Effector memory CD8-positive, alpha-beta T cell (primary cell): ENCODE results near the gene GRAMD4.

Experiments used
- ATAC-seq: fragments of 150-1000 bp; cut with Tn5 transposase; replicated peaks from 2 replicates; pipeline ENCODE4 v1.10.0; 2021; ENCODE audit warnings: mild to moderate bottlenecking, moderate library complexity
- DNase-seq, 3 experiments: peaks; one replicate each; pipeline ENCODE4 v3.0.0; 2021
- H3K27ac Mint-ChIP-seq, 2 donors: one replicate each; pipeline ENCODE4 v1.8.0; 2022; ENCODE audit warnings: mild to moderate bottlenecking in 2 of 2, mixed read lengths in 2 of 2, moderate library complexity in 2 of 2
- H3K27me3 Mint-ChIP-seq, 2 donors: one replicate each; pipeline ENCODE4 v1.8.0; 2022; ENCODE audit warnings: mixed read lengths in 2 of 2
- H3K36me3 Mint-ChIP-seq: one replicate; pipeline ENCODE4 v1.8.0; 2022; ENCODE audit warnings: mild to moderate bottlenecking, moderate library complexity, mixed read lengths; ENCODE audit not compliant: insufficient read depth
- H3K4me1 Mint-ChIP-seq, 2 donors: one replicate each; pipeline ENCODE4 v1.8.0; 2022; ENCODE audit warnings: low read depth in 2 of 2, mixed read lengths in 2 of 2
- H3K4me3 Mint-ChIP-seq, 2 donors: one replicate each; pipeline ENCODE4 v1.8.0; 2022; ENCODE audit warnings: mild to moderate bottlenecking in 2 of 2, mixed read lengths in 2 of 2, moderate library complexity in 2 of 2
- H3K9me3 Mint-ChIP-seq, 2 donors: one replicate each; pipeline ENCODE4 v1.8.0; 2022; ENCODE audit warnings: mixed read lengths in 2 of 2

The GRAMD4 gene

DNA sequence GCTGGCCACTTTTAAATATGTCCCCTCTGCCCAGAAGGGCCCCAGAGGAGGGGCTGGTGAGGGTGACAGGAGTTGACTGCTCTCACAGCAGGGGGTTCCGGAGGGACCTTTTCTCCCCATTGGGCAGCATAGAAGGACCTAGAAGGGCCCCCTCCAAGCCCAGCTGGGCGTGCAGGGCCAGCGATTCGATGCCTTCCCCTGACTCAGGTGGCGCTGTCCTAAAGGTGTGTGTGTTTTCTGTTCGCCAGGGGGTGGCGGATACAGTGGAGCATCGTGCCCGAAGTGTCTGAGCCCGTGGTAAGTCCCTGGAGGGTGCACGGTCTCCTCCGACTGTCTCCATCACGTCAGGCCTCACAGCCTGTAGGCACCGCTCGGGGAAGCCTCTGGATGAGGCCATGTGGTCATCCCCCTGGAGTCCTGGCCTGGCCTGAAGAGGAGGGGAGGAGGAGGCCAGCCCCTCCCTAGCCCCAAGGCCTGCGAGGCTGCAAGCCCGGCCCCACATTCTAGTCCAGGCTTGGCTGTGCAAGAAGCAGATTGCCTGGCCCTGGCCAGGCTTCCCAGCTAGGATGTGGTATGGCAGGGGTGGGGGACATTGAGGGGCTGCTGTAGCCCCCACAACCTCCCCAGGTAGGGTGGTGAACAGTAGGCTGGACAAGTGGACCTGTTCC is 46.5 kb downstream of the GRAMD4 start:
- Mint-ChIP-seq H3K4me1 (peaks cover 2% of the 10 kb centered on the region in 2 donors), H3K4me3 (no peak overlapping the region), H3K36me3 (peaks cover 21% of the 10 kb centered on the region), H3K9me3 (no peaks in the 10 kb centered on the region), H3K27ac (no peak overlapping the region), H3K27me3 (no peaks in the 10 kb centered on the region)
- ATAC-seq: no peak
- DNase-seq: no peak

DNA sequence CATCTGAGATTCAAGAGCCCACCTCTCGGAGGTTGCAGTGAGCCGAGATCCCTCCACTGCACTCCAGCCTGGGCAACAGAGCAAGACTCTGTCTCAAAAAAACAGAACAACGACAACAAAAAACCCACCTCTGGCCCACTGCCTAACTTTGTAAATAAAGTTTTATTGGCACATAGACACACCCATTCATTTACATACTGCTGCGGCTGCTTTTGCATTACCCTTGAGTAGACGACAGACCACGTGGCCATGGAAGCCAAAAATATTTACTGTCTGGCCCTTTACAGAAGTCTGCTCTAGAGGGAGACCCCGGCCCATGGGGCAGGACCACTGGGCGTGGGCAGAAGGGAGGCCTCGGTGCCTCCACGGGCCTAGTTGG is 47.0 kb downstream of the GRAMD4 start:
- Mint-ChIP-seq H3K4me1 (no peaks in the 10 kb centered on the region), H3K27ac (no peak overlapping the region), H3K4me3 (no peak overlapping the region), H3K27me3 (no peaks in the 10 kb centered on the region), H3K9me3 (no peaks in the 10 kb centered on the region), H3K36me3 (peaks cover 21% of the 10 kb centered on the region)
- no peak for DNase-seq
- no peak for ATAC-seq

DNA sequence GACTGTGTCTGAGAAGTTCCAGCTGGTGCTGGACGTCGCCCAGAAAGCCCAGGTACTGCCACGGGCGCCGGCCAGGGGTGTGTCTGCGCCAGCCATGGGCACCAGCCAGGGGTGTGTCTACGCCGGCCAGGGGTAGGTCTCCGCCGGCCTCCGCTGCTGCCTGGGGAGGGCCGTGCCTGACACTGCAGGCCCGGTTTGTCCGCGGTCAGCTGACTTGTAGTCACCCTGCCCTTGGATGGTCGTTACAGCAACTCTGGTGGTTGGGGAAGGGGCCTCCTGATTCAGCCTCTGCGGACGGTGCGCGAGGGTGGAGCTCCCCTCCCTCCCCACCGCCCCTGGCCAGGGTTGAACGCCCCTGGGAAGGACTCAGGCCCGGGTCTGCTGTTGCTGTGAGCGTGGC is 47.9 kb downstream of the GRAMD4 start:
- H3K27me3 Mint-ChIP-seq: no peaks in the 10 kb centered on the region
- ATAC-seq (no peak), DNase-seq (no peak)
- no peak overlapping the region for H3K4me3 Mint-ChIP-seq
- H3K9me3 Mint-ChIP-seq: no peaks in the 10 kb centered on the region
- no peak overlapping the region for H3K27ac Mint-ChIP-seq
- no peaks in the 10 kb centered on the region for H3K4me1 Mint-ChIP-seq
- H3K36me3 Mint-ChIP-seq: peaks cover 17% of the 10 kb centered on the region

DNA sequence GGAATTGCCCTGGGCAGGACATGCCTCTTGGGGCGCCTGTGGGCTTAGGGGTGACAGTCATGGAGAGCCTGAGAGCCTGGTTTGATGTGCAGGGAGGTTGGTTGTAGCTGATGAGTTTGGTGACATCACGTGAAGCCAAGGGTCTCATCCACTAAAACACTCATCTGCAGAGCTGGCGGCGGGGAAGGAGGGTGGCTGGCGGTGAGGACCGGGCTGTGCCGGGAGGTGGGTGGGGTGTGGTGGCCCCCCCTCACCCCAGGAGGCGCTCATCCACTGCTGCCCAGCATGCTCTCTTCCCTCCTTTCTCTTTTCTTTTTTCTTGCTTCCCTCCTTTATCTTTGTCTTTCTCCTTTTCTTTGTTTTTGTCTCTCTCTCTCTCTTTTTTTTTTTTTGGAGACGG is 49.0 kb downstream of the GRAMD4 start:
- Mint-ChIP-seq H3K27me3 (no peaks in the 10 kb centered on the region), H3K36me3 (peaks cover 11% of the 10 kb centered on the region), H3K9me3 (no peaks in the 10 kb centered on the region), H3K4me3 (no peak overlapping the region), H3K27ac (peak overlapping the region in 1 of 2 donors; percentile 73), H3K4me1 (peaks cover 7 to 9% of the 10 kb centered on the region in 2 donors)
- ATAC-seq (no peak), DNase-seq (no peak)

DNA sequence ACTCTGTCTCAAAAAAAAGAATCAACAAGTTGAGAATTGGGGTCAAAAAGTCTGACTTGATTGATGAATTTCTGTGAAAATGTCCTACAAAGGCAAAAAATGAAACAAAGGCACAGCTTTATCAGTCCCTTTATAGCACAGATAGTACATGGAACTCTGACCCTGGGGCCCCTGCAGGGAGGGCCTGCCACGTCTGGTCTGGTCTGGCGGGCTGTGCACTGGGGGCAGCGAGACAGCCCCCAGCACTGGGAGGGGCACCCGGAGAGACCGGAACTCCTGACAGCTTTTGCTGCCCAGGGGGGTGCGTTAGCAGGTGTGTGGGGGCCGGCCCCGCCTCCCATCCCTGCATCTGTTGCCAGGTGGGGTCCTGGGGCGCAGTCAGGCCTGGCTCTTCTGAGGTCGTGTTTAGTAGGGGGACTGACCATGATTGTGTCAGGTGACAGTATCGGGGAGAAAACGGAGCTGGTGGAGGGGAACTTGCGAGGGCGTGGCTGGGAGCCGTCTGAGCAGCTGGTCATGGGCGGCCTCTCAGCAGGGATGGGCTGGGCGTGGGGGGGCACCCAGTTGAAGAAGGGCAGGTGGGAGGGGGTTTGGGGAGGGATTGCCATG is 51.7 kb downstream of the GRAMD4 start:
- H3K27me3 Mint-ChIP-seq: no peaks in the 10 kb centered on the region
- peaks cover 14 to 17% of the 10 kb centered on the region in 2 donors for H3K4me1 Mint-ChIP-seq
- ATAC-seq (no peak), DNase-seq (no peak)
- peak overlapping the region; percentile 4 to 33 for H3K4me3 Mint-ChIP-seq
- H3K36me3 Mint-ChIP-seq: peaks cover 11% of the 10 kb centered on the region
- no peaks in the 10 kb centered on the region for H3K9me3 Mint-ChIP-seq
- peak overlapping the region; percentile 85 to 98 for H3K27ac Mint-ChIP-seq

DNA sequence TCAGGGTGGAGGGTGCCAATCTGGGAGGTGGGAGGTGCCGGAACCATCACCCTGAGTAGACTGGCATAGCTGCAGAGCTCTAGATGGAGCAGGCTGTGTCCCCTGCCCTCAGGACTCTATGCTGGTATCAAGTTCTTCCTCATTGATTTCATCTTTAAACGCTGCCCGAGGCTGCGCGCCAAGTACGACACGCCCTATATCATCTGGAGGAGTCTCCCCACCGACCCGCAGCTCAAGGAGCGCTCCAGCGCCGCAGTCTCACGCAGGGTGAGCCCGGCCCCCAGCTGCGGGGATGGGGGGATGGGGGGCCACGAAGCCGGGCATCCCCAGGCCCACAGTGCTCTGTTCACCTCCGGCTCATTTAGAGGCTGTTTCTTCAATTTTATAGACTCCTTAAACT is 52.5 kb downstream of the GRAMD4 start:
- peaks cover 11% of the 10 kb centered on the region for H3K36me3 Mint-ChIP-seq
- peak overlapping the region; percentile 86 to 94 for H3K4me3 Mint-ChIP-seq
- H3K4me1 Mint-ChIP-seq: peaks cover 14 to 17% of the 10 kb centered on the region in 2 donors
- H3K27me3 Mint-ChIP-seq: no peaks in the 10 kb centered on the region
- no peak for ATAC-seq
- H3K27ac Mint-ChIP-seq: peak overlapping the region; percentile 94 to 98
- DNase-seq: no peak
- no peaks in the 10 kb centered on the region for H3K9me3 Mint-ChIP-seq

DNA sequence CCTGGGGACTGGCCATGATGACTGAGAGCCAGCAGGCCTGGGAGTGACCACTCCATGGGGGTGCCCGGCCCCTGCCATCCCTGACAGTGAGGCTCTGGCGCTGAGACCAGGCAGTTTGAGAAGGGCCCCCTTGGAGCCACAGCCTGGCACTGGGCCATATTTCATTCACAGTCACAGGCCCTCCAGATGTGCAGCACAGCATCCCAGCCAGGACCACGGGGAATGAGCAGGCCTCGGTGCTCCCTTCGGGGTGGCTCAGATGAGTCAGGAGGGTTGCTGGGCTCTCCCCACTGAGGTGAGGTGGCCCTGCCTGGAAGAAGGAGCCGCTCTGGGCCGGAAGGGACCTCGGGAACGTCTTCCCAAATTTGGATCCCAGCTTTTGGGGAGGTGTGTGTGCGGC is 53.0 kb downstream of the GRAMD4 start:
- H3K27me3 Mint-ChIP-seq: no peaks in the 10 kb centered on the region
- H3K36me3 Mint-ChIP-seq: peaks cover 11% of the 10 kb centered on the region
- DNase-seq: no peak
- peaks cover 14 to 17% of the 10 kb centered on the region in 2 donors for H3K4me1 Mint-ChIP-seq
- H3K9me3 Mint-ChIP-seq: no peaks in the 10 kb centered on the region
- H3K4me3 Mint-ChIP-seq: peak overlapping the region; percentile 86 to 94
- no peak for ATAC-seq
- H3K27ac Mint-ChIP-seq: peak overlapping the region; percentile 94 to 98

DNA sequence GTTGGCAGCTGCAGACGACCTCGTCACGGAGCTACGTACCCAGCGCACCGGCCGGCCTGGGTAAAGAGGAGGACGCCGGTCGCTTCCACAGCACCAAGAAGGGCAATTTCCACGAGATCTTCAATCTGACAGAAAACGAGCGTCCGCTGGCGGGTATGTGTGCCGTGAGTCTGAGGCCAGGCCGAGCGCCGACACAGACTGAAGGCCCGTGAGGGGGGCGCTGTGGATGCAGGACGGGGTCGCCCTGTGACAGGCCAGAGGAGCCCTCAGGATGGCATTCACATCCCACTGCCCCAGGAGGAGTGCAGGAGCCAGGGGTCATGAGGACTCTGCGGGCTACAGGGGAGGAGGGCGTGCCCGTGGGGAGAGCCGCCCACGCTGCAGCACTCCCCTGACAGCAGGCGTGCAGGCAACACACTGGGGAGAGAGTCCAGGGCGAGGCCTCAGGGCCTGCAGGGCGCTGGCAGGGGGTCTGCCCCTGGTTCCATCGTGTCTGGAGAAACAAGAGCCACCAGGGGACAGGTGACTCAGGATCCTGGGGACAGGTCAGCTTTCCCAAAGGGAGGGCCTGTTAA is 53.6 kb downstream of the GRAMD4 start:
- peak overlapping the region; percentile 86 to 94 for H3K4me3 Mint-ChIP-seq
- H3K36me3 Mint-ChIP-seq: peaks cover 11% of the 10 kb centered on the region
- ATAC-seq (peak; percentile 30), DNase-seq (no peak)
- H3K27me3 Mint-ChIP-seq: no peaks in the 10 kb centered on the region
- H3K4me1 Mint-ChIP-seq: peaks cover 14 to 17% of the 10 kb centered on the region in 2 donors
- peak overlapping the region; percentile 94 to 98 for H3K27ac Mint-ChIP-seq
- no peaks in the 10 kb centered on the region for H3K9me3 Mint-ChIP-seq

DNA sequence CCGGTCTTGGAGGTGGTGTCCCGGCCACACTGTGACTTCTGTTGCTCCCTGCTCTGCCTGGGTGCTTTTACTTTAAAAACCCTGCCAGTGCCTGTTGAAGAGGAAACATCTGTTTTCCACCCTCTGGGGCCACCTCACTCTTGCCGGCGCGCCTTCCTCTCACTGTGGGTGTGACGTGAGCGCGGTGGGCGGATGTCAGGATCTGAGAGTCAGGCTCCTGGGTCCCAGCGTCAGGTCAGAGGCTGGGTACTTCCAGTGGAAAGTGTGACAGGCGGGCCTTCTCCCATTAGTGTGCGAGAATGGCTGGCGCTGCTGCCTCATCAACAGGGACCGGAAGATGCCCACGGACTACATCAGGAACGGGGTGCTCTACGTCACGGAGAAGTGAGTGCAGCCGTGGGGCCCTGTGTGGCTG is 54.2 kb downstream of the GRAMD4 start:
- Mint-ChIP-seq H3K36me3 (peaks cover 10% of the 10 kb centered on the region), H3K27ac (peak overlapping the region; percentile 94 to 98), H3K4me1 (peaks cover 14 to 17% of the 10 kb centered on the region in 2 donors), H3K27me3 (no peaks in the 10 kb centered on the region), H3K9me3 (no peaks in the 10 kb centered on the region), H3K4me3 (peak overlapping the region; percentile 86 to 94)
- ATAC-seq: peak; percentile 90
- peak; percentile 76 to 82 (median 80) for DNase-seq

DNA sequence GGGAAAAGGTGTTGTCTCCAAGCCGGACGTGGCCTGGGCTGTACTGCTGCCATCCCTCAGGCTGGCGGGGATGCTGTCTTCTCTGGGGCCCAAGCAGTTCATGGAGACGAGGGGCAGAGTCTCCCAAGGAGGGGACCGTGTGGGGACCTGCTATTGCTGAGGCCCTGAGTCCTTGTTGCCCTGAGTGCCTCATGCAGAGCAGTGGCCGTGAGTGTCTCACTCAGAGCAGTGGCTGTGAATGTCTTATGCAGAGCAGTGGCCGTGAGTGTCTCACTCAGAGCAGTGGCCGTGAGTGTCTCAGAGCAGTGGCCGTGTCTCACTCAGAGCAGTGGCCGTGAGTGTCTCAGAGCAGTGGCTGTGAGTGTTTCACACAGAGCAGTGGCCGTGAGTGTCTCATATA is 54.7 kb downstream of the GRAMD4 start:
- Mint-ChIP-seq H3K27ac (peak overlapping the region; percentile 94 to 98), H3K27me3 (no peaks in the 10 kb centered on the region), H3K4me3 (peak overlapping the region; percentile 86 to 94), H3K9me3 (no peaks in the 10 kb centered on the region), H3K4me1 (peaks cover 14 to 17% of the 10 kb centered on the region in 2 donors), H3K36me3 (peaks cover 5% of the 10 kb centered on the region)
- DNase-seq (no peak), ATAC-seq (peak; percentile 16)

DNA sequence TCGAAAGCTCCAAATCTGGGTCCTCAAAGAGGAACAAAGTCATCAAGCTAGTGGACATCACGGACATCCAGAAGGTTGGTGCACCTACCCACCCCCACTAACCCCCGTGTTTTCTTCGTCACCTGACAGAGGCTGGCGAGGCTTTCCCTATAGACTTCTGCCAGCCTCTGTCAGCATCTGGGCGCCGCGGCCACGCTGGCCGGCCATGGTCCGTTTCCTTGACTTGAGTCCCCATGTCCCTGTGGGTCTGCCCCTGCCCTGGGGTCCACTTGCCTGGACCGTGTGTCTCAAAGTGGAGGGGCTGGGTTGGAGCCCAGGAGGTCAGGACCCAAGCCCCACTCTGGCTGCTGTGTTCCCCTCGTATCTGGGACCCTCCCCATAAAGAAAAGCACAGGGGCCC is 55.3 kb downstream of the GRAMD4 start:
- Mint-ChIP-seq H3K9me3 (no peaks in the 10 kb centered on the region), H3K27me3 (no peaks in the 10 kb centered on the region), H3K36me3 (peaks cover 2% of the 10 kb centered on the region), H3K4me3 (peak overlapping the region in 1 of 2 donors; percentile 94), H3K27ac (peak overlapping the region; percentile 54 to 94), H3K4me1 (peaks cover 14 to 17% of the 10 kb centered on the region in 2 donors)
- no peak for DNase-seq
- no peak for ATAC-seq

DNA sequence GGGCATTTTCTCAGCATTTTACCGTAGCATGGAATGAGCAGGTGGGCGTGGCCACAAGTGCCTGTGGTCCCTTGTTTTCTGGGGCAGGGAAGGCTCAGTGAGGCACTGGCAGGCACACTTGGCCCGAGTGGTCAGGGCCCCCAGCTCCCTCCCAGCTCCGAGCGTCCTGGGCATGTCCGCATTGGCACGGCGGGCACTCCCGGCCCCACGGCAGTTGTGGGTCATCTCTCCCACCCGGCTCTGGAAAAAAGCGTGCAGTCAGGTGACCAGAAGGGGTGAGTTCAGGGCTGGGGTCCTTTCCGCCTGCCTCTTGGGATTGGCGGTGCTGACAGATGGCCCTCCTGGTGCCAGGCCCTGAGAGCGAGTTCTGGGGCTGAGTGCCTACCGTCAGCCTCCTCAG is 55.8 kb downstream of the GRAMD4 start:
- peaks cover 14 to 17% of the 10 kb centered on the region in 2 donors for H3K4me1 Mint-ChIP-seq
- no peaks in the 10 kb centered on the region for H3K9me3 Mint-ChIP-seq
- H3K27me3 Mint-ChIP-seq: no peaks in the 10 kb centered on the region
- DNase-seq (no peak), ATAC-seq (no peak)
- peak overlapping the region; percentile 17 to 54 for H3K27ac Mint-ChIP-seq
- peaks cover 3% of the 10 kb centered on the region for H3K36me3 Mint-ChIP-seq
- no peak overlapping the region for H3K4me3 Mint-ChIP-seq

DNA sequence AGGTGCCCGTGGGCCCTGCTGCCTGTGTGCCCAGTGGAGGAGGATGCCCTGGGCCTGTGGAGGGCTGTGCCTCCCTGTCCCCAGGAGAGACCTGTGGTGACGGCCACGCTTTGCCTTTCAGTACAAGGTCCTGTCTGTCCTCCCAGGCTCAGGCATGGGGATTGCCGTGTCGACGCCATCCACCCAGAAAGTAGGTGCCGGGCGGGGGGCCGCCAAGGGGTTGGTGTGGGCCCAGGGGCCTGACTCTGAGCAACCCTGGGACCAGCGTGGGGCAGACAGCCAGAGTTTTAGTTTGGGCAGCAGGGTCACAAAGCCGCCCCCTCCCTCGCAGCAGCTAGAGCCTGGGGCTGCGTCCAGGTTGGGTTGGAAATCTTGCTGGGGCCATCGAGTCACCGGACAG is 56.3 kb downstream of the GRAMD4 start:
- Mint-ChIP-seq H3K9me3 (no peaks in the 10 kb centered on the region), H3K27me3 (no peaks in the 10 kb centered on the region), H3K4me1 (peaks cover 14 to 17% of the 10 kb centered on the region in 2 donors), H3K36me3 (peaks cover 6% of the 10 kb centered on the region), H3K4me3 (no peak overlapping the region), H3K27ac (peak overlapping the region in 1 of 2 donors; percentile 35)
- ATAC-seq: no peak
- no peak for DNase-seq

DNA sequence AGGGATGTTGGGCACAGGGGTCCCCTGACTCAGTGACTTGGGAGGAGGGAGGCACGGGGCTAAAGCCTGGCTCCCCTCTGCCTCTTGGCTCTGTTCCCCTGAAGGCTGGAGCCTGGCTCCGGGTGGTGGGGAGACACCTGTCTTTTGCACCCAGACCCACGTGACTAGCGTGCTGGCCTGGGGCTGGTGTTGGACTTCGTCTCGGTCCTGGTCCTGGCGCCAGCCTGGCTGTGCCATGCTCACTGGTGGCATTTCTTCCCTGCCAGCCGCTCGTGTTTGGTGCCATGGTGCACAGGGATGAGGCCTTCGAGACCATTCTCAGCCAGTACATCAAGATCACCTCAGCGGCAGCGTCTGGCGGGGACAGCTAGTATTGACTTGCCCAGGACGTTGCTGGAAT is 56.7 kb downstream of the GRAMD4 start:
- no peak overlapping the region for H3K4me3 Mint-ChIP-seq
- DNase-seq (no peak), ATAC-seq (no peak)
- H3K4me1 Mint-ChIP-seq: peaks cover 14 to 17% of the 10 kb centered on the region in 2 donors
- H3K9me3 Mint-ChIP-seq: no peaks in the 10 kb centered on the region
- H3K36me3 Mint-ChIP-seq: peaks cover 8% of the 10 kb centered on the region
- H3K27me3 Mint-ChIP-seq: no peaks in the 10 kb centered on the region
- H3K27ac Mint-ChIP-seq: peak overlapping the region in 1 of 2 donors; percentile 35
